GM21576 (cell line): Measurements from ENCODE around the gene RING1.

ENCODE experiments used
- ATAC-seq: cut with Tn5 transposase; IDR thresholded peaks from one replicate; pipeline ENCODE4 v1.9.1; 2021; ENCODE audit warnings: mild to moderate bottlenecking, moderate library complexity; ENCODE audit not compliant: unreplicated experiment

RING1 gene

DNA sequence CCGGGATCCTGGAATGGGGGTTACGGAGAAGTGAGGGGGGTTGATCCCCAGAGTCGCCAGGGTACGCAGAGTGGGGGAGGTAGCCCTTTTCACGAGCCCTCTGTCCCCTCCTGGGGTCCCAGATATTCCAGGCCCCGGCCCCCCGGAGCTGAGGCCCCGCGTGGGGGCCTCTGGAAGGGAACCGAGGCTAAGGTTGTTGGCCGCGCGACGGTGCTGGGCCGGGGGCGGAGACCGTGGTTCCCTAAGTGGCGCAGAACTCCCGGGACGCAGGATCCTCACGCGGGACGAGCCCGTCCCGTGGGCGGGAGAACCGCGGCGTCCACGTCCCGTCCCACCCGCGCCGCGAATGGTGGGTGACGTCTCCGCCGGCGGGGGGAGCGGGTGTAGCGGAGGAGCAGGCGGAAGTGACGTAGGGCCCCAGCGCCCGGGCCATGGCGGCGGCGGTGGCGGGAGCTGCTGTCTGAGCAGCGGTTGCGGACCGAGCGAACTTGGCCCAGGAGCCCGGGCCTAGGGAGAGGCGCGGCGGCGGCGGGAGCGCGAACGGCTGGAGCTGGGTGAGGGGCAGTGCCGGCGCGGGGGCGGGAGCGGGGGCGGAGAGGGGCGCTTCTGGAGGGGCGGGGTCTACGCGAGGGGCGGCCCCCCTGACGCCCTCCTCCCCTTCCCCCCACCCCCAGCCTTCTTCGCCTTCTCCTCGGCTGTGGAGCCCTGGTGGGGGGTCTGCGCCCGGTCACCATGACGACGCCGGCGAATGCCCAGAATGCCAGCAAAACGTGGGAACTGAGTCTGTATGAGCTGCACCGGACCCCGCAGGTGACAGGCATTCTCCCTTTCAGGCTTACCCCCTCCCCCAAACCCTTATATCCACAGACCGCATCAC is at the start of gene RING1:
Gene RING1, plus strand, starts transcription at position 410 of the 877 bp plus-strand sequence. Its CDS starts 323 bp downstream, at position 733.
- no peak for ATAC-seq

DNA sequence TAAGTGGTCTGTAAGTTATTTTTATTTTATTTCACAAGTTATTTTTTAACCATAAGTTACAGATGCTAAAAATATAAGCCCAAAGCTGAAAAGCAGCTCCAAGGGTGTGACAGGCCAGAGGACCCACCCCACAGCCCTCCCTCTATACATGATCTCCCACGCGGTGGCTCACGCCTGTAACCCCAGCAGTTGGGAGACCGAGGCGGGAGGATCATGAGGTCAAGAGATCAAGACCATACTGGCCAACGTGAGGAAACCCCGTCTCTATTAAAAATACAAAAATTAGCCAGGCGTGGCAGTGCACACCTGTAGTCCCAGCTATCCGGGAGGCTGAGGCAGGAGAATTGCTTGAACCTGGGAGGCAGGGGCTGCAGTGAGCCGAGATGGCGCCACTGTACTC is 48.2 kb upstream of the RING1 start:
- no peak for ATAC-seq

DNA sequence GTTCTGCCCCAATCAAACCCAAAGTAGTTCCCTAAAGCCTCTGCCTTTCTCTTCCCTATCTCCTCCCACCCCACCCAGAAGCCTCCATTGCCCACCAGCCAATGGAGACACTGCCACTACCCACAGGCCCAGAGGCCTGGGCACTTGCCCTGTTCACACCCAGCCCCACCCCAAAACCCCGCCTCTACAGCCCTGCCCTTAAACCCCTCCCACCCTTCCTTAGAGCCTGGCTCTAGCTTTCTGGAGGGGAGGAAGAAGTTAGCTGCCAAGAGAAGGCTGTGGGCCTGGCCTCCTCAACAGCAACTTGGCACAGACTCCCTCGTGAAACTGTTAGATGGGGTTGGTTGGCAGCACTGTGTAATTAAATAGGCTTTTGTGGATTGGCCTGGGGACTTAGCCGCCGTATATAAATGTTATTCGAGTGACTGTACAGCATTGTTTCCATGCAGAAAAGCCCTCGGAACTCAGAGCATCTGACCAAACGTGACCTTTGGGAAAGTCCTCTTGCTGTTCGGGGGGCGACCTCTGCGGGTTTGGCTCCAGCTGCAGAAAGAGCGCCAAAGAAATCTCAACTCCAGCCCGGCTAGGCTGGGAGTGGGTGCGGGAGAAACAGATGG is 47.5 kb upstream of the RING1 start:
- ATAC-seq: no peak

DNA sequence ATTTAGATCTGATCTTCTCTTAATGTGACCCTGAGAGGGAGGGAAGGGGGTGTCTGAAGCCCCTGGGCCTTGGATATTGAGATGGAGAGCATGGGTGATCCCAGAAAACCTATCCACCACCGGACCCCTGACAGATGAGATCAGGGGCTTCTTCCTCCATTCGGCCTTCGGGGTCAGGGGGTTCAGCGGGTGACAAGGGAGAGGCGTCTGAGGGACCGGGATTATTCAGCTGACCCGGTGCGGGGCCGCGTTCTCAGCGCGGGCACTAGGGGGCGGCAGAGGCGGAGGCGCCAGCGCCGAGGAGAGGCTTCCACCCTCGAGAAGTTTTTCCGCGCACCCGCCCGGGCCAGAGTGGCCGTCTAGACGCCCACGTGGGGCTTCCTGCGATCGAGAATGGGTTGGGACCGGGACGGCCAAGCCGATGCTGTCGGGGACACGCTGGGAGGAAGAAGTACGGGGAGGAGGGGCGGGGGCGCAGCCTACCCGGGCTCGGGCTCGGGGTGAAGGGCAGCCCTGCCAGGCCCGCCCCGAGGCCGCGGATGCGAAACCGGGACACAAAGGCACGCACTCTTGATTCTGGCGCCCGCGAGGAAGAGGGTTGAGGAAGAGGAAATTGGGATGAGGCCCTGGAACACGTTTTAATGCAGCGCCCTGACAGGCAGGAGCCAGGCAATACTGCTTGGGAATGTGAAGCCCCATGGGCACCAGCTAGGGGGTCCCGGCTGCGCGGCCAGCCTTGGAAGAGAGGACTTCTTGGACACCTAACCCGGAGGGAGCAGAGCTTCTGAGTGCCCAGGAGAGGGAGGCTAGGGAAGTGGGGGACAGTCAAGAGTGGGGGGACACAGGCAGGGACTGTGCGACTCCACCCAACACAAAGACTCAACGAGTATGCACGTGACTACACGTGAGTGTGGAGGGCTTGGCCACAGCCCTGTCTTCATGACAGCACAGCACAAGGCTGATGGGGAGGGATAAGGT is 46.7 kb upstream of the RING1 start:
- peak; percentile 62 for ATAC-seq

DNA sequence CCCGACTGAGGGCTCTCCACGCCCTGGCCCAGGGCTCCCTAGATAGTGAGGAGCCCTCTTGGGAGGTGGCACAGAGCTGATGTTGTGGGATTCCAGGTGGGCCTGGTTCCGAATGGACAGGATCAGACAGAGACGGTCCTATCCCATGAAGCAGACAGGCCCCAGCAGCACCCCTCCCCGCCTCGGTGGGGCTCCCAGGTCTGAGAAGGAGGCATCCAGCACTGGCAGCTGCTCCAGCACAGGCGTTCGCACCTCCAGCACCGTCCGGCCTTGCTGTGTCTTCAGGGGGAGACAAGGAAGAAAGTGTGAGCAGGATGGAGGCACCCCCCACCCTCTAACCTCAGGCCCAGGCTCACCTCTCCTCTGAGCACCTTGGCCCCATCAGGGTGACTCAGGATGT is 44.8 kb upstream of the RING1 start:
- ATAC-seq: no peak

DNA sequence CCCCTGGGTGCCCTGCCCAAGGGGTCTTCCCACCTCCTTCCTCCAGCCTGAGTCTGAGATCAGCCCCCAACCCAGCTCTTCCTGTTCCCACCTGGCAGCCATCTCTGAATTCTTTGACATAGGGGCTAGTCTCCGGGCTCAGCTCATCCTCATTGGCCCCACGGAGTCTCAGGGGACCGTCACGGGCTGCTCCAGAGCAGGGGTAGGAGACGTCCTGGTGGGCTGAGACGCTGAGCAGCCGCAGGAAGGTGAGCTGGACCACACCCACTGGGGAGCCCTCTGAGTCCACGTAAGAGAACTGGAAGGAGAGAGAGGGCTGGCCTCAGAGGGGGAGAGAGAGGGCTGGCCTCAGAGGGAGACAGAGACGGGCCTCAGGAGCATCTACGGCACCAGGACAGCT is 44.1 kb upstream of the RING1 start:
- ATAC-seq: no peak

DNA sequence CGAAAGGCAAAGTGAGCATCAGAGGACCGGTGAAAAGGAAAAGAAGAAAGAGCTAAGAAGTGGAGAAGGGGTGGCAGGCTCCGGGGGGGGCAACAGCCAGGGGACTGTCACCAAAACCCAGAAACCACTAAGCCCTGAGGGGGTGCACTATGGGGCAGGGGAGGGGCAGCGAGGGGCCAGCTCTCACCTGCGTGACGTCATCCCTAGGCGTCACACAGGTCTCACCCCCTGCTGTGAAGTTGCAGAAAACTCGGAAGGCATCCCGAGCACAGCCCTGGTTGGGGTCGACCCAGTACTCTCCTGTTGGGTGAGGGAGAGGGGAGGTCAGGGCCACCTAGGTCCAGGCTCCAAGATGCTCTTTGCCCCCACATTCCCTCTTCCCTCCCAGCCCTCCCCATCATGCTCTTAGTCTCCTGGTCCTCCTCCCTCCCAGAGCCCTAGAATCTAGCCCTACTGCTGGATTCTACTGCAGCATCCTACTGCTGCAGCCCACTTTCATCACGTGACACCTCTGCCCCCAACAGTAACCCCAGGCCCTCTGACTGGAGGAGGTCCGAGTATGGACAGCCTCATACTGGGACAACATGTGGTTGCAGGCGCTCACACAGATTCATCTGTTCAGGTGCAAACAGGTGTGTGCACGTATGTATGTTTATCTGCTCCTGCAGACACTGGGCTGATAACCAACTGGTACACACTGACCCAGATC is 43.5 kb upstream of the RING1 start:
- no peak for ATAC-seq

DNA sequence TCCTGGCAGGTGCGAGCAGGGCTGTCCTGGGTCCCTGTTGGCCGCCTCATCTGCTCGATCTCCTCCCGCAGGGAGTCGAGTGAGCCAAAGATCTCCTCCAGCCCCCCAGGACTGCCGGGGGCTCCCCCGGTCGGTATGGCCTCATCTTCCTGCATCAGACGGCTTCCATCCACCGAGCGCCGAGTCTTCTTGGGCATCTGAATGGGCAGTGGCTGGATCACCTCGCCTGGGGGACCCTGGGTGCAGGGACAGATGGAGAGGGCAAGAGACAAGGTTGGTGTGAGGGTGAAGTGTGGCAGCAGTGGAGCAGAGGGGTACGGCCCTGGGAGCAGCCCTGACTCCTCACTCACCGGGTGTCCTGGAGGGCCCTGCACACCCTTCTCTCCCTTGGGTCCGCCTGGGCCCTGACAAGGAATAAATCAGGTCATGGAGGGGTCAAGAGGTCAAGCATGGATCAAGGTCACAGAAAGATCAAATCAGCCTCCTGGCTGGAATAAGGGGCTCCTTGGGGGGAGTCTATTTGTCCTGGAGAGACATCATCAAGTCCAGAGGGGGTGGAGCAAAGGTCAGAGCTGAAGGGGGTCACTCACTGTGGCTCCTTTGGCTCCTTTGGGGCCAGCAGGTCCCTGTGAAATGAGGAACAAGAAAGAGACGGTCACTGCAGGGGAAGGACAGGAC is 42.6 kb upstream of the RING1 start:
- ATAC-seq: no peak

DNA sequence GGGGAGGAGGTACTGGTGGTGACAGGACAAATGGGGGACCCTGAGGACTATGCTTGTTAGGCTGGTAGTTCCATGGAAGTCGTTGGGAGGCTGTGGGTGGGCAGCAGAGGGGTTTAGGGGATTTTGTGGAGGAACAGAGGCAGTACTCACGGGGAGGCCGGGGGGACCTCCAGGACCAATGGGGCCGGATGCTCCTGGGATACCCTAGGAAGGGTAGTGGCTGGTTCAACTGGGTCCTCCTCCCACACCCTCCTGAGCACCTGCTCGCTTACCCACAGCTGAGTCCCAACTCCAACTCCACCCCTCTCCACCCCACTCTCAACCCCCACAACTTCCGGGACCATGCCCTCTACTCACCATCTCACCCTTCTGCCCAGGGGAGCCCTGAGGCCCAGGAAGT is 41.9 kb upstream of the RING1 start:
- ATAC-seq: no peak

DNA sequence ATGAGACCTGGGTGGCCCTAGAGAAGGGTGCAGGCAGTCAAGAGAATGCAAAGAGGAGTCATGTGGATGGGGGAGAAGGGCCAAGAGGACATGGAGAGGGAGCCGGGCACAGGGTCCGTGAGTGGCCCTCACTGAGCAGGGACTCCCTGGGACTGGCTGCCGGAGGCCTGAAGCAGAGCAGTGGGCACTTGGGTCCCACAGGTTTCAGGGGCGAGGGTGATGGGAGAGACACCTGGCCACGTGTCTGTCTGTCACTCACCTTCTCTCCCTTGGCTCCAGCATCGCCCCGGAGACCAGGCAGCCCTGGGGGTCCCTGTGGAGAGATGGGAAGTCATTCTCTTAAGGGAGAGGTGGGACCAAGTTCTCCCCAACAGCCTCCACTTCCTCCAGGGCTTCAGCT is 41.5 kb upstream of the RING1 start:
- ATAC-seq: no peak

DNA sequence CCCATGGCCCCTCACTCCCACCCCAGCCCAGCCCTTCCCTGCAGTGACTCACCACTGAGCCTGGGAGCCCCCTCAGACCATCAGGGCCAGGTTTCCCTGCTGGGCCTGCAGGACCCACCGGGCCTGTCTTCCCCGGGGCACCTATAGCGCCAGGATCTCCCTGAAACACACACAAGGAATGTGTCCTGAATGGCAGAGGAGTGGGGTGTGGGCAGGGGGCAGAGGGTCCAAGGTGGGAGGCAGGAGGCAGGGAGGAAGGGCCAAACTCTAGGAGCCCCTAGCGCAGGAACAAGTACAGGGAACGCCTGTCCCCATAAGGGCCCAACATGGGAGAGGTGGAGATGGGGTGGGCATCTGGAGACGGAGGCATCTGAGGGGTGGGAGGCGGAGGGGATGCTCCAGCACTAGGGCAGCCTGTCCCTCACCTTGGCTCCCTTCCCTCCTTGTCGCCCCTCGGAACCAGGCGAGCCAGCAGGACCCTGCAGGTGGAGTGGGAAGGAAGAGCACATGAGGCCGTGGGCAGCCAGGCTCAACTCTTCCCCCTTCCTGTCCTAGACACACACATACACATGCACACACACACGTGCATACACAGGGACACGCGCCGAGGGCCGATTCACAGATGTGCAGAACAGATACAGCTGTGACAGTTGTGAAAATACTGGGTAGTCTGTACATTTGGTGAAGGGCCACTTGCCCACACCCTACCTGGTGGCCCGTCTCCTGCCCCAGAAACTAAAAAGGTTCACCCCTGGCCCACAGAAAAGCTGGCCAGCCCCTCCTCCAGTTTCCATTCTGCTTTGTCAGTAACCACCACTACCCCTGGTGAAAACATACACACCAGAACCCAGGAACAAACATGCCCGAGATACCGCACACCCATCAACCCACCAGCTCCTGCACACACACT is 40.7 kb upstream of the RING1 start:
- ATAC-seq: no peak

DNA sequence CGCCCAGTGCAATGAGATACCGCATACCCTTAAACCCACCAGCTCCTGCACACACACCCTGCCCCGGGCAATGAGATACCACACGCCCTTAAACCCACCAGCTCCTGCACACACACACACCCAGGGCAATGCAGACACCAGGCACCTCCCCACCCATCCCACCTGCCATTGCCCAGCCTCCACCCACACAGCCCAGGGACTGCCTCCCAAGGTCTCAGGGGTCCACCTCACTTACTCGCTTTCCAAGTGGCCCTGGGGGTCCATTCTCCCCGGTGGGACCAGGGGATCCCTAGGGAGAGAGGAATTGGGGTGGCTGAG is 40.1 kb upstream of the RING1 start:
- no peak for ATAC-seq

DNA sequence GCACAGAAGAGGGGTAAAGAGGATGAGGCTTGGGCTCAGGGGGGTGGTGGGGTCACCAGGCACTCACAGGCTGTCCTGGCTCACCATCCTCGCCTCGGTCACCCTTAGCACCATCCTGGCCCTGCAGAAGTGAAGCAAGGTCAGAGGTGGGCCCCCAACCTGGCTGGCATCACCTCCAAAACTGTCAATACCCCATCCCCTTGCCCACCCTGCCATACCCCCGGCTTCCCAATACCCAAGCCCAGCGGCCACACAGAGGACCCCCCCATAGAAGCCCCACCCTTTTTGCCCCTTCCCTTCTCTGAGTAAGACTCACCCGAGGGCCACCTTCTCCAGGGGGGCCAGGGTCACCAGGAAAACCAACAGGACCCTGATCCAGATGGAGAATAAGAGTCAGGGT is 39.7 kb upstream of the RING1 start:
- ATAC-seq: no peak

DNA sequence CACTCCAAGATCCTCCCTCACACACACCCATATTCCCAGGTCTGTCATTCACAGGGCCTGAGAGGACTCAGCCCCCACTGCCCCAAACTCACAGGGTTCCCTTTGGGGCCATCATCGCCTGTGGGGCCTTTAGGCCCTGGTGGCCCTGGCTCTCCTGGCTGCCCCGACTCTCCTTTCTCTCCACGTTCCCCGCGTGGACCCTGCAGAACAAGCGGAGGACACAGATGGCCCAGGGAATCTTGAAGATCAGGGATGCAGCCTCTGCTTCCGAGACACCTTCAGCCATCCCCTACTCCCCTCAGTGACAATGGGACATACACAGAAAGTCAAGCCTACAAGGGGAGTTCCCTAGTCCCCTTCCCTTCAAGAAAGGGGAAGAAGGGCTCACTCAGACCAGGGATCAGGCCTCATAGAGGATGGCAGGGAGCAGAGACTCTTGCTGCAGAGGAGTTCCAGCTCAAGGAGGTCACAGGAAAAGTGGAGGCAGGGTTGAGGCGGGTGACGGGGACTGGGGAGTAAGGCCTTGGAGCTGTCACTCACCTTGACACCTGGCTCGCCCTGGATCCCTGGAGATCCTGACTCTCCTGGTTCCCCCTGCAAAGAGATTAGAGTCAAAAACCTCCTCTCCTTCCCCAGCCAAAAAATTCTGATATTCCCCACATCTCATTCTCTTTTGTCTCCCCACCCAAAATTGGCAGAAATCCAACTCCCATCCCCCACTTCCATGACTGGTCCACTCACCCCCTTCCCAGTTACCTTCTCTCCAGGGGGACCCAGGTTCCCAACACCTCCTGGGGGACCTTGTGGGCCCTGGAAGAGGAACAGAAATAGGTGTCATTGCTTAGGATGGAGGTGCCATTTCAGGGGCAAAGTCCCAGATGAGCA is 38.8 kb upstream of the RING1 start:
- ATAC-seq: no peak

DNA sequence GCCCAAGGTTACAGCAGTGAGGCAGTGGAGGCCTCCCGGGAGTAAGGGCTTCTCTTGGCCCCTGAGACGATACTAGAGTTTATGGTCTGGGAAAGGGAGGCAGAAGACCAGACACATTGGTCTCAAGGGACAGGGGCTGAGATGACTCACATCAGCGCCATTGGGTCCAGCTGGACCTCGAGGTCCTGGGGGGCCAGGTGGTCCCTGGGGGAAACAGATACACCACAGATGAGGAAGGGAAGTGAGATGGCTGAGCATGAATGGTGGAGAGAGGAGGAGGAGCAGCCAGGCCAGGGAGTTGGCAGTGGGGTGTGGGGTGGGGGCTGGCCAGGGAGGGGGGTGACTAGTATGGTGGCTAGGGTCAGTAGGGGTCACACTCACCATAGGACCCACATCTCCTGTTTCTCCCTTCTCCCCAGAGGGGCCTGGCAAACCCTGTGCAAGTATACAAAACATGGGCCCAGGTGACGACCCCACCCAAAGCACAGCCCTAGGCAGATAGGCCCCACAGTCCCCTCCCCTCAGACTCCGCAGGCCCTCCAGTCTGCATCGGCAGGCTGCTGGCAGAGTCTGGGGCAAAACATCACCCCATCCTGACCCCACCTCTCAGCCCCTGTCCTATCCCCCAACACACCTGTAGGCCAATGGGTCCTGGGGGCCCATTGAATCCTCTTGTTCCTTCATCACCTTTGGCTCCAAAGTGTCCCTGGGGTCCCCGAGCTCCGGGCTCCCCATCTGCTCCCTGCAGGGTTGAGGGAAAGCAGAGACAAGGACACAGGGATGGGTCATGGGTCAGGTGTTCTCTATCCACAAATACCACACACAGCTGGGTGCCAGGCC is 37.9 kb upstream of the RING1 start:
- no peak for ATAC-seq

DNA sequence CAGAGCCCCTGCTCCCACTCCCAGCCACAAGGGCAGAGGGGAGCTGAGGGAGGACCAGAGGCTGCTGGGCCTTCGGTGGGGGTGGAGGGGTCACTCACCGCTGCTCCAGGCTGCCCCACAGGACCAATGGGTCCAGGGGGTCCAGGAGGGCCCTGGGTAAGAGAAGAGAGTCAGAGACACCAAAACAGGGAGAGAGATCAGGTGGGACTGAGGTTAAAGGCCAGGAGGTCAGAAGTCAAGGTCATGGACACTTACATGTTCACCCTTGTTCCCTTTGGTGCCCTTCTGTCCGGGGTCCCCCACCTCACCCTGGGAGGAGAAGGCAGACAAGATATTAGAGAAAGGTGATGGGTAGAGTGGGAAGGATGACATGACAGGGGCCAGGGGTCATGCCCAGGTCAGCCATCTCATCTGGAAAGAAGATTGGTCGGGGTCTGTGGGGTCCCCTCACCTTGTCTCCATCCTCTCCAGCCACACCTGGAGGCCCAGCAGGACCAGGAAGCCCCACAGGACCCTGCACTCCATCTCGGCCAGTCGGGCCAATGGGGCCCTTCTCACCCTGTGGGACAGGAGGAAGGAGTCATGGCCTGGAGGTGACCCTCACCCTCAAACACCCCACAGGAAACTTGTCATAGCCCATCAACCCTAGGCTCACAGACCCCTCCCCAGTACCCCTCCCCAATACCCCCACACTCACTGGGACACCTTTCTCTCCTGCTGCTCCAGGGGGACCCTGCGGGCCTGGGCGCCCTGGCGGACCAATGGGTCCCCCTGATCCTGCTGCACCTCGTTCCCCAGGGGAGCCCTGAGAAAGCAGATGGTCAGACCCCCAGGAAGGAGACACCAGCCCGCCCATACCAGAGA is 37.1 kb upstream of the RING1 start:
- ATAC-seq: no peak
